Measurements from ENCODE around the gene ZBTB18.
A peak's percentile ranks its signal among the peaks of the same experiment; 100 is the strongest.

Gene ZBTB18

DNA sequence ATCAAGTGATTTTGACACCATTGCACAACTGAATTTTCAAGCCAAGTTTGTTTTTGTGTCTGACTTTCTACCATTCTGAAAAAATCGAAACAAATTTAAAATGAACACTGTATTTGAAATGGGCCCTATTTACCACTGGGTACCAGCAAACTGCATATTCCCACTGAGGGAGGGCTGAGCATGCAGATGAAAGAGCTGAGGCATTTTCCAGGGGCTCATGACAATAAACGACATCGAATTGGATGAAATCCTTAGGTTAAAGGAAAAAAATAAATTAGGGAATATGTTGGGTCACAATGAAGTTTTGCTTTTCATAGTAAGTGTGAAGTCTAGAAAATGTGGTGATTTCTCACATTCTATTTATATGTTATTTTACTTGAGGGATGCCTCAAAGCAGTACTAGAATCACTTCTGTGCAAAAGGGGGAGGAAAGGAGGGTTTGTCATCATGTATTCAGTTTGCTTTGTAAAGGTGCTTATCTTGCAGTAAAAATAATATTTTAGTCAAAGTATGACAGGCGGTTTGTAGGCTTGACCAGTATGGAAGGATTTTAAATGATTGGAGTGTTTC lies 11.2 kb downstream of the ZBTB18 start:
- no peak for DNase-seq (ENCODE audit: low read depth, low spot score)

DNA sequence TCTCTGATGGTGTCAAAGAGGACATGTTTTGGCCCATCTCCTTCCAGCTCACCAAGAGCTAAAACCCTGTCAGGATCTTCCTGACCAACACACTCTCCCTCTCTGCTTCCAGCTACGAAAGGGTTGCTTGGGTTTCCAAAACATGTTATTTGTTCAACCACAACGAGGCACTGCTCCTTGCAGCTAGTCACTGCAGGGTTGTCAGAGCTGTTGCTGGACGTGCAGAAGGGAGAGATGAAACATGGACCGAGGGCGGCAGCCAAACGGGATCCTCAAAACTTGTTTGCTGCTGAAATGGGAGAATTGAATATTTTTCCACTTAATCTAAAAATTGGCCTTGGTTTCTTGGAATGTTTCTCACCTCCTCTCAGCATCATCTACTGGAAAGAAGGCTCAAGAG lies 12.4 kb downstream of the ZBTB18 start:
- DNase-seq (ENCODE audit: low read depth, low spot score): no peak

GRCh38 chr1:244064621-244065020 lies 13.5 kb downstream of the ZBTB18 start:
- DNase-seq (ENCODE audit: low read depth, low spot score): no peak

DNA sequence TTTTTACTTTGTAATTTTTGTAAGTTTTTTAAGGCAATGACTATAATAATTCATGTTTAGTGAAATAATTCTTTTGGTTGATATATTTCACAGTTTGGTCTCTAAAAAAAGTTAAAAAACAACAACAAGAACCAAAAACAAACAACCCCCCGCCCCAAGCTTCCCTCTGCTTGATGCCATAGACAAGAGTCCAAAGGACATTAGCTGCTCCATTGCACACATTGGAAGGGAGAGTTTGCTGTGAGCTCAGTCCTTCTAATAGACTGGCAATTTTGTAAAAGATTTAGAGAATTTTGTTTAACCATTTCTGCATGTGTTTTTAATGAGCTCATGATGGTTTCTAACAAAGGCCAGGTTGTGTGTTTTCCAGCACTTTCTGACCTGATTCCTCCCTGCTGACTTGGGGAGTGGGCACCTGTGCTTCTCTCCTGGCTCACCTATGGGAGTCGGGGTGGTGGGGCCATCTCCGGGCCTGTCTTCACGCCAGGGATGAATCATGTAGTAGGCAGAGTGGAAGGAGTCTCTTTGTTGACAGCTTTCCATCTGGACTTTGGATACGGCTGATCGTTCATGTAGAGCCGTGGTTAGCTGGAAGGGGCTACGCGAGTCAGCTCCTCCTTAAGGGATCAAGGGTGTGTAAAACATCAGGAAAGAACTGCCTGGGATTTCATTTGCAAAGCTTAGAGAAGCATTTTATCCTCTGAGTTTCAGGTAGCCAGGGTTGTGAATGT lies 14.1 kb downstream of the ZBTB18 start:
- no peak for DNase-seq (ENCODE audit: low read depth, low spot score)

DNA sequence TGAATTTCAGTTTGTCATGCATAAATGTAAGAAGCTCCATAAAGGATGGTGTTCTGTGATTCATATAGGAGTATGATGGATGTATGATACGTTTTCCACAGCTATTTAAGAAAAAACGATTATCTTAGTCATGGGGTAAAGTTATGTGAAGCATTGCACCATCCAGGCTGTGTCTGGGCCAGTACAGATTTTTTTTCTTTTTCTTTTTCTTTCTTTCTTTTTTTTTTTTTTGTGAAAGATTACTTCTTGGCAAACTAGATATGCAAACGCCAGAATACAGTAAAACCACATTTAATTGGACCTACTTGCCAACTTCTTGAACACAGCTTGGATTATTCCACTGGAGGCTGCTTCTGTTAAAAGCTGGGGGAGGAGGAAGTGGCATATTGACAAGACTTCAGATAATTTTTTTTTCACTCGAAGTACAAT lies 14.9 kb downstream of the ZBTB18 start:
- DNase-seq (ENCODE audit: low read depth, low spot score): no peak

GRCh38 chr1:244066954-244067716 lies 16.1 kb downstream of the ZBTB18 start:
- DNase-seq (ENCODE audit: low read depth, low spot score): no peak

DNA sequence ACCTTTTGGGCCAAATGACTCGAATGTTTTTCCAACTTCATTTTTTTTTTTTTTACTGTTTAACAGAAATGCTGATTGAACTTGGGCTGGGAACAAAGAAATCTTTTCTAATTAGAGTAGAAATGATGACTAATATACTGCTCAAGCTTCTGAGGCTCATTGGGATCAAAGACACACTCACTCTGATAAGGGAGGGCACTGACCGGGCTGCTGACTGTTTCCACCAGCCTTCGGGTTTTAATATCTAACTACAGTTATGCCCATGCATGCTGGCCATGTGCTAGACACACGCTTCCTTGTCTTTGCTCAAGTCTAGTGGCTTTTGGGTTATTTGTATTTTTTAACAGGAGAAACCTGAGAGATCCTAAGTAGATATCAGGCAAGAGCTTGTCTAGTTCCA lies 16.8 kb downstream of the ZBTB18 start:
- no peak for DNase-seq (ENCODE audit: low read depth, low spot score)

- DNase-seq (ENCODE audit: low read depth, low spot score): no peak
Observed at GRCh38 chr1:244068567-244068966, 17.5 kb downstream of the ZBTB18 start.

- no peak for DNase-seq (ENCODE audit: low read depth, low spot score)
Observed at GRCh38 chr1:244069326-244069898, 18.3 kb downstream of the ZBTB18 start.

DNA sequence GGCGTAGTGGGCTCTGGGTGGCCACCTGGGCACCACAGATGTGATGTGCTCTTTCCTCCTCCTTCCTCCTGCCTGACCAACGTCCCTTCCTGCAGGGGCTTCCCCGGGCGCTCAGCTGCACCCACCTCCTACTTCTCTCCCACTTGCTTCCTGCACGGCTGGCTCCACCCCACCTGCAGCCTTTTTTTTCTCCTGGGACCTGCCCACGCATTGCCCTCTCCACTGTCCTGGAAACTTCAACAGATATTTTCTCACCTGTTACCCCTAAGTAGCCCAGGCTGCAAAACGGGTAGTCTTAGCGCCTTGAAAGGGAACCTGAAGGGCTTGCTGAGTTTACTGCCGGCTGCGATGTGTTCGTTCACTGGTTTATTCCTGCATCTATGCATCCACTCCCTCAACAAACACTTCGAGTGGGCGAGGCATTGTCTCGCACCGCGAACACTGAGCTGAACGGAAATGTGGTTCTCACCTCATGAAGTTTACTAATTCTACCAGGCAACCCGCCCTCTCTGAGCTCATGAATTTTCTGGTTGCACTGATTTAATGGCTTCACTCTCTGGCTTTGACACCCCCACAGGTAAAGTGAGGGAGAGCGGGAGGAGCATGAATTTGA lies 23.6 kb downstream of the ZBTB18 start:
- DNase-seq (ENCODE audit: low read depth, low spot score): no peak

DNA sequence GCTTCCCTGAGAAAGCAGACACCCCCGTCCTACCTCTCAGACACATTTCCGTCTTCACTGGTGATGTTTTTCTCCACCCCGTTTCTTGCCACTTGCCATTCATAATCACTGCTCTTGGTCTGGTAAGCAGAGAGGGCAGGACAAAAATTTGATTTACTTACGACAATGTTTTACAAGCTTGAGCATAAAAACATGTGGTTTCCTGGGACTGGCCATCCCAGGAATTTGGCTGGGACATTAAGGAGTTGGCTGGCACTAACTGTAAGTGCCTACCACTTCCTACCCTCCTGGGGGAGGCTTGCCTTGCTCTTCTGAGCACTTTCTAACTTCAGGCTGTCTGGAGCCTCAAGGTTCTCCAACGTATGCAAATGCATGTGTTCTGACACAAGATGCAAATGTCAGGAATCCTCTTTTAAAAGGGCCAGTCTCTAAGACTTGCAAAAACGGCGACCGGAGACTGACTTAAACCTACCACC lies 24.2 kb downstream of the ZBTB18 start:
- DNase-seq (ENCODE audit: low read depth, low spot score): peak; percentile 35

- no peak for DNase-seq (ENCODE audit: low read depth, low spot score)
Observed at GRCh38 chr1:244076740-244077139, 25.7 kb downstream of the ZBTB18 start.

- DNase-seq (ENCODE audit: low read depth, low spot score): no peak
Observed at GRCh38 chr1:244077473-244078220, 26.6 kb downstream of the ZBTB18 start.

DNA sequence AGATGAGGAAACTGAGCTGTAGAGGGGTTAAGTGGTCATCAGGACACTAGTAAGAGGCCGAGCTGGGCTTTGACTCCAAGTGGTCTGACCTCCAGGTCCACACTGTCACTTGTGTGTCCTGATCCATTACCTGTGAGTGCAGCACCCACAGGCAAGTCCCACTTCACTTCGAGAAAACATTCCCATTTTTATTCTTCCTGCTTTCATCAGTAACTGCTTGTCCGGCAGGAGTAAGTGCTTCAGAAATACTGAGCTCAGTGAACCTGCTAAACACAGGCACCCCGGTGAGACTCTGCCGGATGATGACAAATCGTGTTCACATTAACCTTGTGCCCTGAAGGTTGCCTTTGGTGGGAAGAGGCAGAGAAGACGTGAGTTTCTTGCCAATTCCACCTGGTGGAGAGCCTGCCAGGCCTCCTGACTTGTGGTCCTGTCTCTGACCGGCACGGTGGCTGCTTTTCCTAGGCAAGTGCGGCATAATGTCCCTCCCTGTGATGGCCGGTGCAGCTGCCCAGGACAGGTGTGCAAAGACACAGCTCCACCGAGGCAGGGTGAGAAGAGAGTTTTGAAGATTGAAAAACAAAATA lies 29.4 kb downstream of the ZBTB18 start:
- DNase-seq (ENCODE audit: low read depth, low spot score): no peak

DNA sequence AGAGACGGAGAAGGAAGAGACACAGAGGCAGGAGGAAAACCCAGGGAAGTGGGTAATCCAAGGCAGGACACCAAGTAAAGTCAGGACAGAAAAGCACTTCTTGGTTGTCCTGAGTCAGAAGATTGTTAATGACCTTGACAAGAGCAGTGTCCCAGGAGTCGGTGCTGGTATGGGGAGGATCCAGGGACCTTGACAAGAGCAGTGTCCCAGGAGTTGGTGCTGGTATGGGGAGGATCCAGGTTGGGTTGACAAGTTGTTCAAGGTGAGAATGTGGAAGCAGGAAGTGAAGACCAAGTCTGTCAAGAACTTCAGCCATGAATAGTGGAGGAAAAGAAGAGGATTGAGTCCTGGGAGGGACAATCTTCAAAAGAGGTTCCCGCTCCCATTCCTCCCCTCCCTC lies 31.9 kb downstream of the ZBTB18 start:
- no peak for DNase-seq (ENCODE audit: low read depth, low spot score)

GRCh38 chr1:244083383-244083943 lies 32.4 kb downstream of the ZBTB18 start:
- DNase-seq (ENCODE audit: low read depth, low spot score): no peak

DNA sequence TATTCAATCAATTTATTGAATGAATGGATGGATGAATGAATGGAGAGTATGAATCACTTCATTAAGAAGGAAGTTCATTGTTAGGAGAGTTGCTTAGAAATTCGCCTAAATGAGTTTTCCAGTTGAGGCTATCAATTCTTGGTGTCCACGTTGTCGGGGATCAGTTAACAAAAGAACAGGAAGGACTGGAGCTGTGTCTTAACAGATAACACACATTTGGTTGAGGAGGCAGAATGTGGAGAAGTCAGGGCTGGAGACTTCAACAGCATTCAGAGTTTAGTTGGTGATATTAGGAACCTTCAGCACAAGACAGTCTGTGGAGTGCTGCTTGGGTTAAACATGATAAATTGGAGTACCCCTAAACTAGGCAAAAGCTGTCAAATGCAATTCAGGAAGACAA lies 33.7 kb downstream of the ZBTB18 start:
- no peak for DNase-seq (ENCODE audit: low read depth, low spot score)

DNA sequence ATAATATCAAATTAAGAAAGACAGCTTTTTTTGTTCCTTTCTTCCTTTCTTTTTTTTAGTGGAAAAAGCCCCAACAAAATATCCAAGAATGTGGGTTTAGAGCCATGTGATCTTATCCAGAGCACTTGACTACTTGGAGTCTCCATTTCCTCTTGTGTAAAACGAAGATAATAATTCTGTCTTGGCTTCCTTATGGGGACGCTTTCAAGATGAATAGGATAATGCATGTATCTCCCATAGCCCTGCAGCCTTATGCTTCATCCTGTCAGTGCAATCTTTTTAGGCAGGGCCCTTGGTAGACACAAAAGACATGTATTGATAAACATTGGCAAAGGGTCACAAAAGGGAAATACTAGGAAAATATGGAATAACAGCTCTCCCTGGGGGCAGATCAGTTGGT lies 34.8 kb downstream of the ZBTB18 start:
- DNase-seq (ENCODE audit: low read depth, low spot score): no peak

DNA sequence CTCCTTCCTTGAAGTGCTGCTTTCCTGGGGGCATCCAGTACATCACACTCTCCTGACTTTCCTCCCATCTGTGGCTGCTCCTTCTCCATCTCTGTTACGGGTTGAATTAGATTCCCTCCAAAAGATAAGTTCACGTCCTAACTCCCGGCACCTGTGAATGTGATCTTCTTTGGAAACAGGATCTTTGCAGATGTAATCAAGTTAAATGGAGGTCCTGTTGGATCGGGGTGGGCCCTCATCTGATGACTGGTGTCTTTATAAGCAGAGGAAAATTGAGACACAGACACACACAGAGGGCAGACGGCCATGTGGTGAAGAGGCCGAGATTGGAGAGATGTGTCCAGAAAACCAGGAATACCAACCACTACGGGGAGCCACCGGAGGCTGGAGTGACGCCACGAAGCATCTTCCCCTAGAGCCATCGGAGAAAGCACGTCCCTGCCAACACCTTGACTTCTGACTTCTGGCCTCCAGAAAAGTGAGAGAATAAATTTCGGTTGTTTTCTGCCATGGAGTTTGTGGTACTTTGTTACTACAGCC lies 36.0 kb downstream of the ZBTB18 start:
- DNase-seq (ENCODE audit: low read depth, low spot score): no peak

GRCh38 chr1:244087611-244088010 lies 36.5 kb downstream of the ZBTB18 start:
- DNase-seq (ENCODE audit: low read depth, low spot score): no peak
